Endothelial cell of umbilical vein (primary cell): ENCODE data around the gene ZNF423.

Source experiments
- POLR2A ChIP-seq: IDR thresholded peaks from 2 replicates; pipeline ENCODE4 v1.6.1; 2012; ENCODE audit warnings: low read depth, mild to moderate bottlenecking, control low read depth, low read length
- POLR2AphosphoS5 ChIP-seq: IDR thresholded peaks from 2 replicates; pipeline ENCODE4 v1.6.1; 2012; ENCODE audit warnings: low read depth, mild to moderate bottlenecking, control low read depth, low read length, moderate library complexity; ENCODE audit not compliant: insufficient read depth
- TF ChIP-seq, protein P1 (sequence below), 2 donors: IDR thresholded peaks; 1 replicate in 1 of 2; 2 replicates in 1 of 2; pipeline ENCODE4 v1.5.1; 2011; ENCODE audit warnings: low read length in 2 of 2, mild to moderate bottlenecking in 2 of 2, moderate library complexity in 2 of 2, control low read depth in 1 of 2, inconsistent platforms in 1 of 2, low read depth in 1 of 2; ENCODE audit not compliant: insufficient read depth in 1 of 2; ENCODE audit errors: extremely low read depth in 1 of 2
- TF ChIP-seq, protein P2 (sequence below): IDR thresholded peaks from 2 replicates; pipeline ENCODE4 v1.6.1; 2011; ENCODE audit not compliant: insufficient read depth, insufficient read length

DNA sequence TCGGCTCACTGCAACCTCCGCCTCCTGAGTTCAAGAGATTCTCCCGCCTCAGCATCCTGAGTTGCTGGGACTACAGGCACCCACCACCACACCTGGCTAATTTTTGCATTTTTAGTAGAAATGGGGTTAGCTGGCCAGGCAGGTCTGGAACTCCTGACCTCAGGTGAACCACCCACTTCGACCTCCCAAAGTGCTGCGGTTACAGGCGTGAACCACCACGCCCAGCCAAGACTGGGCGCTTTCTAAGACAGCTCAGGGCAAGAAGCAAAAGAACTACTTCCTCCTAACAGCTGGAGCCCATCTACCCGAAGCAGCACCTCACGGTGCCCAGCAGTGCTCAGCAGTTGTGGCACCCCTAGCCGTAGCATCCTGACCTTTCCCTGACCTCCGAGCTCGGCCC, 109.4 kb downstream of the ZNF423 start:
- TF ChIP-seq POLR2AphosphoS5 (no peak), POLR2A (no peak)
- TF ChIP-seq, protein P1, sequence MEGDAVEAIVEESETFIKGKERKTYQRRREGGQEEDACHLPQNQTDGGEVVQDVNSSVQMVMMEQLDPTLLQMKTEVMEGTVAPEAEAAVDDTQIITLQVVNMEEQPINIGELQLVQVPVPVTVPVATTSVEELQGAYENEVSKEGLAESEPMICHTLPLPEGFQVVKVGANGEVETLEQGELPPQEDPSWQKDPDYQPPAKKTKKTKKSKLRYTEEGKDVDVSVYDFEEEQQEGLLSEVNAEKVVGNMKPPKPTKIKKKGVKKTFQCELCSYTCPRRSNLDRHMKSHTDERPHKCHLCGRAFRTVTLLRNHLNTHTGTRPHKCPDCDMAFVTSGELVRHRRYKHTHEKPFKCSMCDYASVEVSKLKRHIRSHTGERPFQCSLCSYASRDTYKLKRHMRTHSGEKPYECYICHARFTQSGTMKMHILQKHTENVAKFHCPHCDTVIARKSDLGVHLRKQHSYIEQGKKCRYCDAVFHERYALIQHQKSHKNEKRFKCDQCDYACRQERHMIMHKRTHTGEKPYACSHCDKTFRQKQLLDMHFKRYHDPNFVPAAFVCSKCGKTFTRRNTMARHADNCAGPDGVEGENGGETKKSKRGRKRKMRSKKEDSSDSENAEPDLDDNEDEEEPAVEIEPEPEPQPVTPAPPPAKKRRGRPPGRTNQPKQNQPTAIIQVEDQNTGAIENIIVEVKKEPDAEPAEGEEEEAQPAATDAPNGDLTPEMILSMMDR (IDR thresholded peaks at IDR 0.05; ENCODE audit: extremely low read depth in 1 of 2, insufficient read depth in 1 of 2, low read depth in 1 of 2, low read length in 2 of 2): no peak
- TF ChIP-seq, protein P2, sequence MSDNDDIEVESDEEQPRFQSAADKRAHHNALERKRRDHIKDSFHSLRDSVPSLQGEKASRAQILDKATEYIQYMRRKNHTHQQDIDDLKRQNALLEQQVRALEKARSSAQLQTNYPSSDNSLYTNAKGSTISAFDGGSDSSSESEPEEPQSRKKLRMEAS: no peak
